HepG2 (cell line): ENCODE results near the gene FBXO11. TPM values are rescaled to one million over a fixed set of nuclear protein-coding genes. Genes with fewer than 3 reads are reported as not detected.

ENCODE experiments used
- CTCF ChIP-seq: sonication (generic); formaldehyde crosslinking; IDR thresholded peaks from 2 replicates; pipeline ENCODE4 v1.5.0; 2020; ENCODE audit warnings: mild to moderate bottlenecking, missing genetic modification reagents, moderate library complexity
- IKZF1 ChIP-seq: fragments of 450-650 bp; IDR thresholded peaks from 2 replicates; pipeline ENCODE4 v1.7.1; 2016
- MAZ ChIP-seq, 2 experiments: sonication (generic) in 1 of 2; formaldehyde crosslinking in 1 of 2; IDR thresholded peaks; 2 replicates each; pipeline versions ENCODE4 v1.5.0 to v1.6.1; 2012 to 2020; ENCODE audit warnings: low read depth in 2 of 2, mild to moderate bottlenecking in 2 of 2, borderline replicate concordance in 1 of 2, improper control_type of control experiment in 1 of 2, low read length in 1 of 2, missing genetic modification reagents in 1 of 2, moderate library complexity in 1 of 2
- MEIS2 ChIP-seq: sonication (generic); formaldehyde crosslinking; IDR thresholded peaks from 2 replicates; pipeline ENCODE4 v1.9.0; 2021; ENCODE audit warnings: mild to moderate bottlenecking, missing genetic modification reagents
- MXI1 ChIP-seq: IDR thresholded peaks from 3 replicates; pipeline ENCODE4 v1.6.1; 2012; ENCODE audit warnings: low read depth, low read length, inconsistent platforms, borderline replicate concordance
- NR2F6 ChIP-seq, 2 experiments: IDR thresholded peaks; 2 replicates each; pipeline ENCODE4 v1.6.1; 2016; ENCODE audit warnings: antibody characterized with exemption in 1 of 2, mild to moderate bottlenecking in 1 of 2
- SETDB1 ChIP-seq: sonication (generic); formaldehyde crosslinking; IDR thresholded peaks from 2 replicates; pipeline ENCODE4 v1.5.1; 2020; ENCODE audit warnings: missing genetic modification reagents, mild to moderate bottlenecking, borderline replicate concordance
- TAF15 ChIP-seq: fragments of 200-400 bp; formaldehyde crosslinking; IDR thresholded peaks from one replicate; pipeline ENCODE4 v1.6.1; 2018; ENCODE audit warnings: mild to moderate bottlenecking, low read depth, low read length; ENCODE audit not compliant: poor library complexity, severe bottlenecking
- THYN1 ChIP-seq: sonication (generic); formaldehyde crosslinking; IDR thresholded peaks from 2 replicates; pipeline ENCODE4 v1.8.1; 2023; ENCODE audit warnings: low read depth, mild to moderate bottlenecking, moderate library complexity, missing genetic modification reagents, borderline replicate concordance
- ZBTB49 ChIP-seq: sonication (generic); formaldehyde crosslinking; IDR thresholded peaks from 2 replicates; pipeline ENCODE4 v1.4.0; 2020; ENCODE audit warnings: missing genetic modification reagents, borderline replicate concordance
- ZNF224 ChIP-seq: sonication (generic); formaldehyde crosslinking; IDR thresholded peaks from 2 replicates; pipeline ENCODE4 v1.5.0; 2020; ENCODE audit warnings: mild to moderate bottlenecking, missing genetic modification reagents
- ZNF274 ChIP-seq: sonication (generic); formaldehyde crosslinking; IDR thresholded peaks from 2 replicates; pipeline ENCODE4 v1.5.1; 2020; ENCODE audit warnings: mild to moderate bottlenecking, missing genetic modification reagents
- ZNF484 ChIP-seq: sonication (generic); formaldehyde crosslinking; IDR thresholded peaks from 2 replicates; pipeline ENCODE4 v1.5.1; 2020; ENCODE audit warnings: mild to moderate bottlenecking, low read depth, missing genetic modification reagents, borderline replicate concordance
- ZNF687 ChIP-seq: sonication (generic); formaldehyde crosslinking; IDR thresholded peaks from 2 replicates; pipeline ENCODE4 v1.5.1; 2020; ENCODE audit warnings: mild to moderate bottlenecking, missing genetic modification reagents, moderate library complexity
- polyA plus RNA-seq, 8 experiments: library from polyadenylated mRNA; depleted of rRNA in 3 of 8; stranded (reverse) in 7 of 8; unstranded in 1 of 8; fragments of >200 nt; fragmentation: Illumina TruSeq in 4 of 8; extraction: Trizol in 4 of 8; gene quantifications; 2 replicates each; pipeline versions ENCODE4 v1.2.1 to v1.2.3, GENCODE V29; 2011 to 2016; ENCODE audit warnings: low read depth in 4 of 8, missing spikeins in 1 of 8, mixed read lengths in 1 of 8; ENCODE audit not compliant: insufficient read depth in 1 of 8
- total RNA-seq, 5 experiments: library from RNA; depleted of rRNA; stranded (reverse); fragments of >200 nt; fragmentation: Illumina TruSeq; extraction: Trizol; gene quantifications; 2 replicates each; pipeline ENCODE4 v1.2.3, GENCODE V29; 2016; ENCODE audit warnings: low read depth in 1 of 5
- TF ChIP-seq, protein P1 (sequence below): sonication (generic); formaldehyde crosslinking; conservative IDR thresholded peaks from 2 replicates; pipeline ENCODE4 v1.8.0; 2022; ENCODE audit warnings: mild to moderate bottlenecking, moderate library complexity, missing genetic modification reagents
- TF ChIP-seq, protein P2 (sequence below): sonication (generic); formaldehyde crosslinking; IDR thresholded peaks from 2 replicates; pipeline ENCODE4 v1.5.1; 2020; ENCODE audit warnings: missing genetic modification reagents, mild to moderate bottlenecking, borderline replicate concordance

FBXO11 gene
- total and polyA plus RNA-seq, 2 of the 13 experiments (the other 11 are each of a cell fraction or from before 2014, with no cell fraction given): 27.9 to 47.6 TPM

DNA sequence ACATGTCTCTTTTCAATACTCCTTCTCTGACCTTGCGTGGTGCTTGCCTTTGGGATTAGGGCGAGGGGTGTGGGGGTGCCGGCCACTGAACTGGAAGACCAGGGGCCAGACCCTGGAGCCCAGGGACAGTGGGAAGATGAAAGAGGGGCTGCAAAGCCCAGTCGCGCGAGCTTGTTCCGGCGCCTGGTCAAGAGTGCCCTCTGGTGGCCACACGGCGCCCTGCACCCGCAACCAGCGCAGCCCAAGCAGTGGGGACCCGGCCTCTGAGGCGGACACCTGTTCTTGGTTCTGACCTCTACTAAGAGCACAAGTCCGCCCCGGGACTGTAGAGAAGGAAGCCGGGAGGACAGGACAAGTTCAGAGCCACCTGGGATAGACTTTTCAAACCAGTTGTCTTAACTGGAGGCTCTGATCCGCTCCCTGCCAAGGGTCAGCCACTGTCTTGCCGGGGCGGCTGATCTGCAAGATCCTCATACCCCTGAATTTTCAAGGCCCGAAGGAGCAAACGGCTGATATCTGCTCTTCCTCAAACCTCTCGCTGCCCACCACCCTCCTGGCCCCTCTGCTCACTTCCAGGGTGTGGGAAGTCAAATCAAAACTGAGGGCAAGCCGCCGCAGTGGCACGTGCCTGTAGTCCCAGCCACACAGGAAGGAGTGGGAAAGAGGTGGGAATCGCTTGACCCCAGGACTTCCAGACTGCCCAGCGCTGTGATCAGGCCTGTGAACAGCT lies 138.3 kb downstream of the FBXO11 start (continued):
- TF ChIP-seq ZNF687 (CRISPR knock-in tag): peak; percentile 65
- no peak for TF ChIP-seq TAF15
- TF ChIP-seq, protein P1, sequence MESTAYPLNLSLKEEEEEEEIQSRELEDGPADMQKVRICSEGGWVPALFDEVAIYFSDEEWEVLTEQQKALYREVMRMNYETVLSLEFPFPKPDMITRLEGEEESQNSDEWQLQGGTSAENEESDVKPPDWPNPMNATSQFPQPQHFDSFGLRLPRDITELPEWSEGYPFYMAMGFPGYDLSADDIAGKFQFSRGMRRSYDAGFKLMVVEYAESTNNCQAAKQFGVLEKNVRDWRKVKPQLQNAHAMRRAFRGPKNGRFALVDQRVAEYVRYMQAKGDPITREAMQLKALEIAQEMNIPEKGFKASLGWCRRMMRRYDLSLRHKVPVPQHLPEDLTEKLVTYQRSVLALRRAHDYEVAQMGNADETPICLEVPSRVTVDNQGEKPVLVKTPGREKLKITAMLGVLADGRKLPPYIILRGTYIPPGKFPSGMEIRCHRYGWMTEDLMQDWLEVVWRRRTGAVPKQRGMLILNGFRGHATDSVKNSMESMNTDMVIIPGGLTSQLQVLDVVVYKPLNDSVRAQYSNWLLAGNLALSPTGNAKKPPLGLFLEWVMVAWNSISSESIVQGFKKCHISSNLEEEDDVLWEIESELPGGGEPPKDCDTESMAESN: peak; percentile 46; the same call in 1 of the 2 replicates
- TF ChIP-seq CTCF (CRISPR knock-in tag): peak; percentile 99
- TF ChIP-seq, protein P2, sequence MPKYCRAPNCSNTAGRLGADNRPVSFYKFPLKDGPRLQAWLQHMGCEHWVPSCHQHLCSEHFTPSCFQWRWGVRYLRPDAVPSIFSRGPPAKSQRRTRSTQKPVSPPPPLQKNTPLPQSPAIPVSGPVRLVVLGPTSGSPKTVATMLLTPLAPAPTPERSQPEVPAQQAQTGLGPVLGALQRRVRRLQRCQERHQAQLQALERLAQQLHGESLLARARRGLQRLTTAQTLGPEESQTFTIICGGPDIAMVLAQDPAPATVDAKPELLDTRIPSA (CRISPR knock-in tag): no peak
- TF ChIP-seq SETDB1 (CRISPR knock-in tag): no peak
- TF ChIP-seq ZNF484: no peak
- TF ChIP-seq ZBTB49 (CRISPR knock-in tag): no peak
- no peak for TF ChIP-seq MEIS2 (CRISPR knock-in tag)
- TF ChIP-seq IKZF1: no peak
- no peak for TF ChIP-seq THYN1 (CRISPR knock-in tag)
- TF ChIP-seq ZNF224 (CRISPR knock-in tag): no peak
- no peak for TF ChIP-seq MAZ (IDR thresholded peaks at IDR 0.05; ENCODE audit: borderline replicate concordance, low read depth, low read length)
- no peak for TF ChIP-seq MAZ (CRISPR knock-in tag; IDR thresholded peaks at IDR 0.05; ENCODE audit: low read depth)
- 0 out of 2 replicates have a peak, but pooled peaks have one; percentile 53 for TF ChIP-seq ZNF274
- no peak for TF ChIP-seq MXI1
- TF ChIP-seq NR2F6 (IDR thresholded peaks at IDR 0.05): no peak
- peak; percentile 28; the same call in 1 of the 2 replicates for TF ChIP-seq NR2F6 (CRISPR knock-in tag; IDR thresholded peaks at IDR 0.05)
